K562 (cell line): ENCODE data around the gene NFKBIB. TPM values are rescaled to one million over a fixed set of nuclear protein-coding genes. Genes with fewer than 3 reads are reported as not detected.

Source experiments
- ARID3B ChIP-seq: fragments of 250-450 bp; sonication (Bioruptor Pico); IDR thresholded peaks from 2 replicates; pipeline ENCODE4 v1.4.0; 2020; ENCODE audit warnings: borderline replicate concordance
- CBX5 ChIP-seq: IDR thresholded peaks from 2 replicates; pipeline ENCODE4 v1.6.1; 2014; ENCODE audit warnings: low read depth, borderline replicate concordance
- CC2D1A ChIP-seq: fragments of 450-650 bp; IDR thresholded peaks from 2 replicates; pipeline ENCODE4 v1.6.1; 2017; ENCODE audit warnings: mild to moderate bottlenecking
- KDM5B ChIP-seq: fragments of 200-600 bp; sonication (generic); IDR thresholded peaks from 2 replicates; pipeline ENCODE4 v1.6.1; 2012; ENCODE audit warnings: low read depth, mild to moderate bottlenecking, moderate library complexity, low read length, control low read depth, inconsistent platforms; ENCODE audit not compliant: insufficient replicate concordance
- MCM5 ChIP-seq: fragments of 450-650 bp; IDR thresholded peaks from 2 replicates; pipeline ENCODE4 v1.6.1; 2016; ENCODE audit warnings: low read depth
- NUFIP1 ChIP-seq: fragments of 450-650 bp; IDR thresholded peaks from 2 replicates; pipeline ENCODE4 v1.6.1; 2018; ENCODE audit not compliant: partially characterized antibody
- PHB ChIP-seq: fragments of 250-450 bp; sonication (Bioruptor Pico); IDR thresholded peaks from 2 replicates; pipeline ENCODE4 v1.5.0; 2021
- RBM22 ChIP-seq: fragments of 200-400 bp; formaldehyde crosslinking; IDR thresholded peaks from 2 replicates; pipeline ENCODE4 v1.6.1; 2018; ENCODE audit warnings: low read length, low read depth; ENCODE audit not compliant: poor library complexity, severe bottlenecking
- TEAD4 ChIP-seq, 2 experiments: sonication (generic) in 1 of 2; formaldehyde crosslinking in 1 of 2; IDR thresholded peaks; 2 replicates each; pipeline versions ENCODE4 v1.6.1 to v1.8.0; 2012 to 2022; ENCODE audit warnings: borderline replicate concordance in 1 of 2, inconsistent platforms in 1 of 2, low read length in 1 of 2, mild to moderate bottlenecking in 1 of 2, missing genetic modification reagents in 1 of 2
- UBTF ChIP-seq, 2 experiments: IDR thresholded peaks; 2 replicates each; pipeline ENCODE4 v1.6.1; 2012; ENCODE audit warnings: improper control_type of control experiment in 2 of 2, low read depth in 2 of 2, low read length in 2 of 2, borderline replicate concordance in 1 of 2
- ZBTB7A ChIP-seq: IDR thresholded peaks from 2 replicates; pipeline ENCODE4 v1.6.1; 2011; ENCODE audit warnings: low read depth, mild to moderate bottlenecking, low read length, moderate library complexity, borderline replicate concordance; ENCODE audit not compliant: control insufficient read depth
- ZKSCAN3 ChIP-seq: fragments of 250-450 bp; sonication (Bioruptor Pico); IDR thresholded peaks from 2 replicates; pipeline ENCODE4 v1.4.0; 2020
- ZNF12 ChIP-seq: sonication (generic); formaldehyde crosslinking; IDR thresholded peaks from 2 replicates; pipeline ENCODE4 v1.4.0; 2020; ENCODE audit warnings: mild to moderate bottlenecking, missing genetic modification reagents
- ZNF79 ChIP-seq: fragments of 250-450 bp; sonication (Bioruptor Pico); IDR thresholded peaks from 2 replicates; pipeline ENCODE4 v1.4.0; 2020; ENCODE audit warnings: low read depth, mild to moderate bottlenecking, moderate library complexity
- polyA plus RNA-seq, 8 experiments: library from polyadenylated mRNA; depleted of rRNA in 4 of 8; stranded (reverse) in 5 of 8; unstranded in 3 of 8; fragments of >200 nt; fragmentation: Nextera tagmentation in 2 of 8; fragmentation: Illumina TruSeq in 1 of 8; extraction: Ambion mirVana in 2 of 8; extraction: Trizol in 1 of 8; gene quantifications; 2 replicates each; pipeline versions ENCODE4 v1.2.1 to v1.2.3, GENCODE V29; 2011 to 2014; ENCODE audit warnings: inconsistent platforms in 1 of 8, missing spikeins in 1 of 8
- total RNA-seq, 7 experiments: library from RNA; depleted of rRNA in 6 of 7; stranded (reverse); fragments of >200 nt in 6 of 7; fragmentation: Illumina TruSeq in 2 of 7; extraction: Trizol in 2 of 7; gene quantifications; 2 replicates each; pipeline versions ENCODE4 v1.2.1 to v1.2.3, GENCODE V29; 2011 to 2021; ENCODE audit warnings: low replicate concordance in 1 of 7
- TF ChIP-seq, protein P1 (sequence below): fragments of 250-450 bp; sonication (Bioruptor Pico); IDR thresholded peaks from 2 replicates; pipeline ENCODE4 v1.4.0; 2020; ENCODE audit warnings: mild to moderate bottlenecking
- TF ChIP-seq, protein P2 (sequence below): fragments of 250-450 bp; sonication (Bioruptor Pico); IDR thresholded peaks from 2 replicates; pipeline ENCODE4 v1.5.0; 2021
- TF ChIP-seq, protein P3 (sequence below): sonication (generic); formaldehyde crosslinking; IDR thresholded peaks from 2 replicates; pipeline ENCODE4 v1.8.1; 2023; ENCODE audit warnings: mild to moderate bottlenecking, missing genetic modification reagents

The NFKBIB gene
- total and polyA plus RNA-seq, 9 of the 15 experiments (the other 6 are each of a cell fraction or from before 2014, with no cell fraction given), result 1.5 to 44.9 (median 10.4) TPM

- TF ChIP-seq, protein P1, sequence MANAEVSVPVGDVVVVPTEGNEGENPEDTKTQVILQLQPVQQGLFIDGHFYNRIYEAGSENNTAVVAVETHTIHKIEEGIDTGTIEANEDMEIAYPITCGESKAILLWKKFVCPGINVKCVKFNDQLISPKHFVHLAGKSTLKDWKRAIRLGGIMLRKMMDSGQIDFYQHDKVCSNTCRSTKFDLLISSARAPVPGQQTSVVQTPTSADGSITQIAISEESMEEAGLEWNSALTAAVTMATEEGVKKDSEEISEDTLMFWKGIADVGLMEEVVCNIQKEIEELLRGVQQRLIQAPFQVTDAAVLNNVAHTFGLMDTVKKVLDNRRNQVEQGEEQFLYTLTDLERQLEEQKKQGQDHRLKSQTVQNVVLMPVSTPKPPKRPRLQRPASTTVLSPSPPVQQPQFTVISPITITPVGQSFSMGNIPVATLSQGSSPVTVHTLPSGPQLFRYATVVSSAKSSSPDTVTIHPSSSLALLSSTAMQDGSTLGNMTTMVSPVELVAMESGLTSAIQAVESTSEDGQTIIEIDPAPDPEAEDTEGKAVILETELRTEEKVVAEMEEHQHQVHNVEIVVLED, result peak; percentile 82
- TF ChIP-seq ZBTB7A (peak; percentile 97), ZNF79 (CRISPR knock-in tag) (no peak), ZKSCAN3 (CRISPR knock-in tag) (no peak), MCM5 (no peak), KDM5B (no peak), PHB (CRISPR knock-in tag) (no peak), CC2D1A (no peak), NUFIP1 (no peak), ZNF12 (no peak), RBM22 (no peak), TEAD4 (IDR thresholded peaks at IDR 0.05; ENCODE audit: low read length) (peak; percentile 67; the same call in 1 of the 2 replicates), TEAD4 (CRISPR knock-in tag; IDR thresholded peaks at IDR 0.05; ENCODE audit: borderline replicate concordance) (no peak), CBX5 (no peak), UBTF (IDR thresholded peaks at IDR 0.05; ENCODE audit: borderline replicate concordance in 1 of 2, low read depth in 2 of 2, low read length in 2 of 2) (0 out of 4 replicates have a peak, but pooled peaks have one; percentile 19 to 42), ARID3B (no peak)
- TF ChIP-seq, protein P2, sequence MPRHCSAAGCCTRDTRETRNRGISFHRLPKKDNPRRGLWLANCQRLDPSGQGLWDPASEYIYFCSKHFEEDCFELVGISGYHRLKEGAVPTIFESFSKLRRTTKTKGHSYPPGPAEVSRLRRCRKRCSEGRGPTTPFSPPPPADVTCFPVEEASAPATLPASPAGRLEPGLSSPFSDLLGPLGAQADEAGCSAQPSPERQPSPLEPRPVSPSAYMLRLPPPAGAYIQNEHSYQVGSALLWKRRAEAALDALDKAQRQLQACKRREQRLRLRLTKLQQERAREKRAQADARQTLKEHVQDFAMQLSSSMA (CRISPR knock-in tag), result peak; percentile 54; the same call in 1 of the 2 replicates
- TF ChIP-seq, protein P3, sequence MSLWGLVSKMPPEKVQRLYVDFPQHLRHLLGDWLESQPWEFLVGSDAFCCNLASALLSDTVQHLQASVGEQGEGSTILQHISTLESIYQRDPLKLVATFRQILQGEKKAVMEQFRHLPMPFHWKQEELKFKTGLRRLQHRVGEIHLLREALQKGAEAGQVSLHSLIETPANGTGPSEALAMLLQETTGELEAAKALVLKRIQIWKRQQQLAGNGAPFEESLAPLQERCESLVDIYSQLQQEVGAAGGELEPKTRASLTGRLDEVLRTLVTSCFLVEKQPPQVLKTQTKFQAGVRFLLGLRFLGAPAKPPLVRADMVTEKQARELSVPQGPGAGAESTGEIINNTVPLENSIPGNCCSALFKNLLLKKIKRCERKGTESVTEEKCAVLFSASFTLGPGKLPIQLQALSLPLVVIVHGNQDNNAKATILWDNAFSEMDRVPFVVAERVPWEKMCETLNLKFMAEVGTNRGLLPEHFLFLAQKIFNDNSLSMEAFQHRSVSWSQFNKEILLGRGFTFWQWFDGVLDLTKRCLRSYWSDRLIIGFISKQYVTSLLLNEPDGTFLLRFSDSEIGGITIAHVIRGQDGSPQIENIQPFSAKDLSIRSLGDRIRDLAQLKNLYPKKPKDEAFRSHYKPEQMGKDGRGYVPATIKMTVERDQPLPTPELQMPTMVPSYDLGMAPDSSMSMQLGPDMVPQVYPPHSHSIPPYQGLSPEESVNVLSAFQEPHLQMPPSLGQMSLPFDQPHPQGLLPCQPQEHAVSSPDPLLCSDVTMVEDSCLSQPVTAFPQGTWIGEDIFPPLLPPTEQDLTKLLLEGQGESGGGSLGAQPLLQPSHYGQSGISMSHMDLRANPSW, result no peak
Measured at GRCh38 chr19:38851622-38852230, 48.0 kb upstream of the NFKBIB start (continued).
